GM10847 (cell line): ENCODE results near the gene IGFBP3.

Experiments used
- POLR2A ChIP-seq: IDR thresholded peaks from 2 replicates; pipeline ENCODE4 v1.6.1; 2011; ENCODE audit not compliant: insufficient read length; ENCODE audit errors: extremely low read depth

Gene IGFBP3

DNA sequence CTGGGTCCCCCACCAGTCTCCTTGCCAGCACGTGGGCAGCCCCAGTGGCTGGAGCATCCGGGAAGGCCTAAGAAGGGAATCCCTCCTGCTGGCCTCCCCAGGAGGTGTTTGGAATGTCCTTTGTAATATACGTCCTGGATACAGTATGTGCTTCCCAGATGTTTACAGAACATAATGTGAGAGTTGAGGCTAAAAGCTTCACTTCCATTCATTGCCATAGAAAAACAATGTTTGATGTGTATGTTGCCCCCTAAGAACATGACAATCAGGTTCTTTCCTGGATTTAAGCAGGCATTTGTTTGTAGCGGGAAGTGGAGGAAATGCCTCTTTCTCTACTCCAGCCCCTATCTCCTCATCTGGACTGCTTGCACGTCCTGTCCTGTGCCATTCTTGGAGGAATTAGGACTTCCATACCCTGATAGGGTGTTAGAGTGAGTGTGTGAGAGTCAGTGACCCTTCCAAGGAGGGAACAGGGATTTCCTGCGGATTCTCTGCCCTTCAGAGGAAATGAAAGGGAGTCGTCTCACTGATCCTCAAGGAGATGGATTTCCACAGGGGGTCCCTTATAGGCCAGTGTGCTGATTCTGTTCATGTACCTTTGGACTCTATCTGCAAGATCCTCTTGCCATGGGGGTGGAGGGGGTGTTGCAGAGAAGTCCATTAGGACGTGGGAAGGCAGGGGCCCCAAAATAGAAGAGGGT is 31.6 kb downstream of the IGFBP3 start:
- TF ChIP-seq POLR2A, result no peak

DNA sequence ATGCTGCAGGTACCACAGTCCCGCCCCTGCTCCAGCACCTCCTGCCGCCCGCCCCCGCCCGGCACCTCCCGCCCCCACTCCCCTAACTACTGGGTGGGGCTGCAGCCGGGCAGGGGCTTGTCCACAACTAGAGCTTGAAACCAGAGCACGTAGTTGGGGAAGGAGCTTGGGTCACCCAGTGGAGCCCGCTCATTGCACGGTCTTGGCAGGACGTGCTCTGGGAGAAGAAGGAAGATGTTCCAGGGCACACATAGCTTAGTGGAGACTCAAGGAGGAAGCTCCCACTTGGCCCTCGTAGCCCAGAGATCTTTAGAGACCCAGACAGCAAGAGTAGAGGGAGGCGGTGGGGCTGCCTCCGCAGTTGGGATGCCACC is 32.1 kb downstream of the IGFBP3 start:
- no peak for TF ChIP-seq POLR2A

DNA sequence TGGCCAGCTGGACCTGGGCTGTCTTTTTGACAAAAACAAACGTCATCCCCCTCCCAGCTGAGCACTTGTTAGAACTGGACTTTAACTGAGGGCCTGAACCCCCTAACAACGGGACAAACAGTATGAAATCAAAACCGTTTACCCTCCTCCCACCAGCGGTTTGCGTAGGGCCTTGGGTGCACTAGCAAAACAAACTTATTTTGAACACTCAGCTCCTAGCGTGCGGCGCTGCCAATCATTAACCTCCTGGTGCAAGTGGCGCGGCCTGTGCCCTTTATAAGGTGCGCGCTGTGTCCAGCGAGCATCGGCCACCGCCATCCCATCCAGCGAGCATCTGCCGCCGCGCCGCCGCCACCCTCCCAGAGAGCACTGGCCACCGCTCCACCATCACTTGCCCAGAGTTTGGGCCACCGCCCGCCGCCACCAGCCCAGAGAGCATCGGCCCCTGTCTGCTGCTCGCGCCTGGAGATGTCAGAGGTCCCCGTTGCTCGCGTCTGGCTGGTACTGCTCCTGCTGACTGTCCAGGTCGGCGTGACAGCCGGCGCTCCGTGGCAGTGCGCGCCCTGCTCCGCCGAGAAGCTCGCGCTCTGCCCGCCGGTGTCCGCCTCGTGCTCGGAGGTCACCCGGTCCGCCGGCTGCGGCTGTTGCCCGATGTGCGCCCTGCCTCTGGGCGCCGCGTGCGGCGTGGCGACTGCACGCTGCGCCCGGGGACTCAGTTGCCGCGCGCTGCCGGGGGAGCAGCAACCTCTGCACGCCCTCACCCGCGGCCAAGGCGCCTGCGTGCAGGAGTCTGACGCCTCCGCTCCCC is 32.7 kb downstream of the IGFBP3 start, which contains the start of gene IGFBP1:
Gene IGFBP1 (plus strand): TSS at position 304 of the 808 bp plus-strand sequence. CDS start 165 bp downstream, at position 469.
- no peak for TF ChIP-seq POLR2A

DNA sequence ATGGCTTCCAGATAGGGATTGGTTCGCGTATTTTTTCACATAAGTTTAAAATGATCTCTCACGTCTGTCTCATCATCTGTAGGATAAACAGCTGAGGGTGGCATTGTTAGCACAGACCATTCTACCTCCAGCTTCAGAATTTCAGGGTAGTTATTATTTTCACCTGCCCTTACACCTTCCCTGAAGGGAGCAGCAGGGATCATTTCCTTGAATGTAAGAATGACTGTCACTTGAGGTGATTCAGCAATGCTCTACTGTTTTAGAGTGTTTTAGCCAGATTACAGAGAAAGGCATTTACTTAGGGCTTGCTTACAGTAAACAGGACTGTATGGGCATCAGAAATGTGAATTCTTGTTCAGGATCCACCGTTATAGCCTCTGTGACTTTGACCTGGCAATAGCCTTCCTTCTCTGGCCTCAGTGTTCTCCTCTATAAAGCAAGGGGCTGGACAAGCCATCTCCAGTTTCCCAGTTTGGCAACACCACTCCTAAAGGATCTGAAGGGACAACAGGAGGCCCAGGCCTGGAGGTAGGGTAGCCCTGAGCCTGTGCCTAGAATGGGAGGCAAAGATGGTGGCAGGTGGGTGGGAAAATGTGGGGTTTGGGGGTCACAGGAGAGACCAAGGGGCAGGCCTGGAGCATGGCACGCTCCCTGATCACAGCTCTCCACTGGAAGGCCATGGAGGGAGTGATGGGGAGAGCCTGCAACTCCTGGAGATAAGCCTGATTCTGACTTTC is 34.0 kb downstream of the IGFBP3 start:
- no peak for TF ChIP-seq POLR2A

DNA sequence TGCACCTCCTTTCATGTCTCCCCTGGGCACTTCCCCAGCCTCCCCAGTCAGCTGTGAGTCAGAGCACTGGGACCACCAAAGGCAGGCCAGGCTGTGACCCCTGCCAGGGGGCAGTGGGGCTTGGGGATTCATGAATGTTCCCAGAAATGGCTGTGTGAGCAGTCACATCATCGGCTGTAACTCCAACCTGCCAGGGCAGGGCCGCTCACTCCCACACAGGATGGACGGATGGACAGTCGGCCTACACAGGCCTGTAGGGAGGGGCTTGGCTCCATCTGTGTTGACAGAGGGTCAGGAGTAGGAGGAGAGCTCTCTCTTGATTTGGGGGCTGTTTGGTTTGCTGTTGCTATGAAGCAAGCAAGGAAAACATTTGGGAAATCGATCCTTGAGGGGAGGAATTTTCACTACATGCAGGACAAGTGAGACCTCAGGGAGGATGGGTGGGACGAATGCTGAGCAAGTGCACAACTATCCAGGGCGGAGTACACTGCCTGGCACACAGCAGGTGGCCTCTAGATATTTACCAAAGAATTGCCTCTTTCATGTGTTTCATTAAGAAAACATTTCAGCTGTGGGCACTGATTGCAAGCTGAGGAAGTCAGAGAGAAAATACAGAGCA is 35.7 kb downstream of the IGFBP3 start:
- no peak for TF ChIP-seq POLR2A

DNA sequence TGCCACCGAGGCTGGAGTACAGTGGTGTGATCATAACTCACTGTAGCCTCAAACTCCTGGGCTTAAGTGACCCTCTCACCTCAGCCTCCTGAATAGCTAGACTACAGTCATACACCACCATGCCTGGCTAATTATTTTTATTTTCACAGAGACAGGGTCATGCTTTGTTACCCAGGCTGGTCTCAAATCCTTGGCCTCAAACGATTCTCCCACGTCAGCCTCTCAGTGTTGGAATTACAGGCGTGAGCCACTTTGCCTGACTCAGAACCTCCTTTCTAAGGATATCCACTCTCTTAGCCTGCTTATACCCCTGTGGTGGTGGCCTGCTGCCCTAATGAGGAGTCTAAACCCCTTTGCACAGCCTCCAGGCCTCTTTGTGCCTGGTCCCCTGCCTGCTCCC is 36.9 kb downstream of the IGFBP3 start:
- TF ChIP-seq POLR2A, result no peak

DNA sequence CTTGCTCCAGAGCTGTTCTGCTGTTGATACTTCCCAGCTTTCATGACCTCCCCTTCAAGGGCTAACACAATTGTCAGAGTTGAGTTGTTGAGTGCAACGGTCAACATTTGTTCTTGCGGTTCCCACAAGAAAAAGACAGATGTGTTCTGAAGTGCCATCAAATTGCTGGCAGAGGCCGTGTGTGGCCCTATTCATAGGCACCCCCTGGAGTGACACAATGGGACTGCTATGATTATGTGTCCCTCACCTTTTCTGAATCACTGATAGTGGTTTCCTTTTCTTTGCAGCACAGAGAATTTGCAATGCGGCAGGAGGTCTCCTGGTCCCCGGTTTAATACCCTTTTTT is 38.6 kb downstream of the IGFBP3 start:
- no peak for TF ChIP-seq POLR2A

DNA sequence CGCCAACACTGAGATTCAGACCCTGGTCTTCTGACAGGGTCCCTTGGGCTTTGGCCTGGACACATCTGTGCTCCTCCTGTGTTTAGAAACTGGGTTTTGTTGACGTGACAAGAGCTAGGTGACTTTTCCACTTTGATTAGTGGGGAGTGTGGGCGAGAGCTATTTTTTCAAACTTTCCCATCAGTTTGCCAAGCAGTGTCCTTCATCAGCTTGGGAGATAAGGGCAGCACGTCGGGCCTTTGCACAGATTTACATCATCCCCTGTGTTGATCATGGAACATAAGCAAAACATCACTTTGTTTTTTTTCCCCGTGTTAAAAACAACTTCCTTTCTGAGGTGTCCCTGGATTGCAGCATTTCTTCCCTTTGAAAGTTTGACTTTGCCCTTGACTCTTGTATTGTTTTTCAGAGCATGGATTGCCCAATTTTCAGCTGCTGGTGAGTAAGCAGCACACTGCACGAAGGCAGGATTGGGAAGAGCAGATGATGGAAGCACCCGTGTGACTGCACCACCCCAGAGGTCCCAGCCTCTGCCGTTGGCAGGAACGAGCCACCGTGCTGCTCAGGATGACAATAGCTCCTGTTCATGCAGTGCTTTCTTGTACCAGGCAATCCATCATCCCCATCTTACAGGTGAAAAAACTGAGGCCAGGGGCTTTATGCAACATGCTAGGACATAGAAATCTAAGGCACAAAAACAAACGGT is 39.2 kb downstream of the IGFBP3 start:
- no peak for TF ChIP-seq POLR2A

DNA sequence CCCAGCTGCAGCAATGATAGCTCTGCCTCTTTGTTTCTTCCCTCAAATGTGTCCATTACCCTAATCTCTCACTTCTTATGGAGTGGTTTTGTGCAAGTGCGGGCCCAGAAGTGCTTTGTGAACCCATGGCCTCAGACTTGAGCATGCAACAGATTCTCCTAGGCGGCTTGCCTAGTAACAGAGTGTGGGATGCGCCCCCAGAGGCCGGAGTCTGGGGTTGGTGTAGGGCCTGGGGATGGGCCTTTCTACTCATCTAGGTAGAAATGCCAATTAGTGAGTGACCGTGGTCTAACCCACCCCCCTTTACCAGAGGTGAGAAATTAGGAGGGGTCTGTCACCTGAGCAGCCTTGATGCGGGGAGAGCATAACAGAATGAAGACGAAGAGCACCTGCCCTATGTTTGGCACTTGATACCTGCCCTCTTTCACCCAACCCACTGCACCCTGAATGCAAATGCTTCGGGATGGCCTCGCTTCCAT is 39.8 kb downstream of the IGFBP3 start:
- TF ChIP-seq POLR2A, result no peak

DNA sequence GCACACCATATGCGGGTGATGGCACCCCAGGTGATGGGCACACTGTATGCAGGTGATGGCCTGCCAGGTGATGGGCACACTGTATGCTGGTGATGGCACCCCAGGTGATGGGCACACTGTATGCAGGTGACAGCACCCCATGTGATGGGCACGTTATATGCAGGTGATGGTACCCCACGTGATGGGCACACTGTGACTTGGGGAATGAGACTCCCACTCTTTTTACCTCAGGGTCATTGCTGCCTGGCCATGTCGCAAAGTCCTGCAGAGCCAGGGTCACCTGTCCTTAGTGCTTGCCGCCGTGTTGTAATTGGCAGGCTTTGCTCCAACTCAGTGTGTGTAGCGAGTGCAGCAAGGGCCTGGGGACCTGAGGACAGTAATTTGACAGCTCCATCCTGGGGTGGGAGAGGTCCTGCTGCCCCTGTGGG is 40.6 kb downstream of the IGFBP3 start:
- no peak for TF ChIP-seq POLR2A

DNA sequence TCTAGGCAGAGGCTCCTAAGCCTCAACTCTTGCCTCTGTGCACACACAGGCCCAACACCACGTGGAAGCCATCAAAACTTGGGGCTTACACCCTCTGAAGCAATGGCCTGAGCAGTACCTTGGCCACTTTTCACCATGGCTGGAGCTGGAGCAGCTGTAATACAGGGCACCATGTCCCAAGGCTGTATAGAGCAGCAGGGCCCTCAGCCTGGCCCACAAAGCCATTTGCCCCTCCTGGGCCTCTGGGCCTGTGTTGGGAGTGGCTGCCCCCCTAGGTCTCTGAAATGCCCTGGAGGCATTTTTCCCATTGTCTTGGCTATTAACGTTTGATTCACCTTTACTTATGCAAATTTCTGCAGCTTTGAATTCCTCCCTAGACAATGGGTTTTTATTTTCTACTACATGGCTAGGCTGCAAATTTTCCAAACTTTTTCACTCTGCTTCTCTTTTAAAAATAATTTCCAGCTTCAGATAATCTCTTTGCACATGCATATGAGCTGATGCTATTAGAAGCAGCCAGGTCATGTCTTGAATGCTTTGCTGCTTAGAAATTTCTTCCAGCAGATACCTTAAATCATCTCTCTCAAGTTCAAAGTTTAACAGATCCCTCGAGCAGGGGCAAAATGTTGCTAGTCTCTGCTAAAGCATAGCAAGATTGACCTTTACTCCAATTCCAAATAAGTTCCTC is 42.5 kb downstream of the IGFBP3 start:
- TF ChIP-seq POLR2A, result no peak

DNA sequence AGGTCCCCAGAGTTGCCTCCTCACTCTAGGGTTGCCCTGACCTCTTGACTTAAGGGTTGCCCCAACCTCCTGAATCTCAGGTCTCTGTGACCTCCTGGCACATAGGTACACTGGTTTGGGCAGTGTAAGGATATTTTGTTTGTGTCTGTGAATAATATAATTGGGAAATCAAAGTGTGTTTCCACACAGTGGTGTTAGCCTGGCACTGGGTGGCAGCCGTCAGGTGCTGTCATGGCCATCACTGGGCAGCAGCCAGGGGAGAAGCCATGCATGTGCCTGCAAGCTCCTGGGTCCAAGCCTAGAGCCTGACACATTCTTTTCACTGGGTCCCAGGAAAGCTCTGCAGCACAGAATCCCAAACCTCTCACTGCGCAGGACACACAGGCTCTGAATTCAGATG is 44.6 kb downstream of the IGFBP3 start:
- TF ChIP-seq POLR2A, result no peak

DNA sequence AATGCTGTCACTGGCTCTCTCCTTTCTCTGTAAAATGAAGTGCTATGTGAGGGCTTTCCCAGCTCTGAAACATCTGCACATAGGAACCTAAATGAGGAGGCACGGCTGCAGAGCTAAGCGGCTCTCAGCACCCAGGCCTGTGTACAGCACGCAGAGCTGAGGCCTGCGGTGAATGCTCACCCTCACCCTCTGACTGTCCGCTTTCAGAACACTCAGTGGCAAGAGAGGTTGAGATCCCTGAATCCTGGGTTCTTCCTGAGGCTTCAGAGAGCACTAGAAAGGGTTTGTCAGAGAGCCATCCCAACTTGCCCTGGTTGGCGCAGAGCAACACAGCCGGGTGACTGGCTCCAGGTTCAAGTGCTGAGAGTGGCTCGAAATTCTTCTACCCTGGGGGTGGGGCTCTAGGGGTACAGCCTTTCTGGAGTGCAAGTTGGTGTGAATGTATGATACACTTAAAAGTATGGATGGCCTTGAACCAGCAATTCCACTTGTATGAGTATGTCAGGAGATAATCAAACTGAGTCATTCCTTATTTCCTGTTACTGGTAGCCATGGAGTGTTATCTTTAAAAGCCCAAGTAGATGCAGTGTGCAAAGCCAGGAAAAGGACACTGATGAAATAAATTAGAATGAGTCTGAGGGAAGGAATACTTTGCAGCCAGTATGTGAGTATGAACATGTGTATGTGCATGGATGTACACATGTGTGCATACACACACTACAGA is 46.5 kb downstream of the IGFBP3 start:
- no peak for TF ChIP-seq POLR2A
